ENCODE data around the gene BRAF.
"Not testable (repeated sequence)": the region's sequence is repeated elsewhere in the genome, so short reads cannot be mapped to it uniquely, and the experiment has no call there.

BRAF gene

DNA sequence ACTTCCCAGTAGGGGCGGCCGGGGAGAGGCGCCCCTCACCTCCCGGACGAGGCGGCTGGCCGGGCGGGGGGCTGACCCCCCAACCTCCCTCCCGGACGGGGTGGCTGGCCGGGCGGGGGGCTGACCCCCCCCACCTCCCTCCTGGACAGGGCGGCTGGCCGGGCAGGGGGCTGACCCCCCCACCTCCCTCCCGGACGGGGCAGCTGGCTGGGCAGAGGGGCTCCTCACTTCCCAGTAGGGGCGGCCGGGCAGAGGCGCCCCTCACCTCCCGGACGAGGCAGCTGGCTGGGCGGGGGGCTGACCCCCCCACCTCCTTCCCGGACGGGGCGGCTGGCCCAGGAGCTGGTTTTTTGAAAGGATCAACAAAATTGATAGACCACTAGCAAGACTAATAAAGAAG lies 161.6 kb downstream of the BRAF start:
- not testable (repeated sequence) for DNase-seq

- DNase-seq = not testable (repeated sequence)
Measured at GRCh38 chr7:140761375-140761774, 163.4 kb downstream of the BRAF start.

DNA sequence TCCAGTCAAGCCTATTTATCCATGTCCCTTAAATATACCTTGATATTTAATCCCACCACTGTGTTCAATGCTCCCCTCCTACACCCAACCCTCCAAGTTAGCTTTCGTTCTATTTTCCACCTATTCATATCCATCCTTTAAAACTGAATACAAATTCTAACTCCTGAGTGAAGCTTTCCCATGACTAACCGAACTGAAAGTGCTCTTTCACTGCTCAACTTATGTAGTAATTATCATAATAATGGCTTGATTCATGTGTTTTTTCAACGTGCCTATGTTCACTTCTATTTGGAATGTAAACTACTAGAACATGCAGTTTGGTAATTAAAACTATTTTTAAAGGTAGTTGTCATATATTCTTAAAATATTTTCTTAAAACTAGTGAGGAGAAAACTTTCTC lies 170.2 kb downstream of the BRAF start:
- DNase-seq = no peak

DNA sequence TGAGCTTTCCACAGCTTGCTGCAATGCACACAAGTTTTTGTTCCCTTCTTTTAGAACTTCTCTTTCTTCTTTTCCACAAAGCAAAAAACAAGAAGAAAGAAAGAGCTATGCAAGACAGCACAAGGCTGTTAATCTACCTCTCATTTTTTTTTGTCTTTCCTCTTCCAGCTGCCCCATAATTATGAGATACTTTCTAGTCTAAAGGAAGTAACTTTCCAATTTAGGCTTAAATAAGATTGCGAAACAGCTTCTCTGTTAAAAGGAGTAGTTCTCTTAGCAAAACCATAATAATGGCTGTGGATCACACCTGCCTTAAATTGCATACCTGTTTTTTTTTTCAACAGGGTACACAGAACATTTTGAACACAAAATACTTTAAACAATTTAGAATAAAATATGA lies 172.2 kb downstream of the BRAF start:
- no peak for DNase-seq

GRCh38 chr7:140746751-140747150 lies 178.0 kb downstream of the BRAF start:
- DNase-seq = no peak

- DNase-seq = no peak
Measured at GRCh38 chr7:140745266-140746058, 179.3 kb downstream of the BRAF start.

DNA sequence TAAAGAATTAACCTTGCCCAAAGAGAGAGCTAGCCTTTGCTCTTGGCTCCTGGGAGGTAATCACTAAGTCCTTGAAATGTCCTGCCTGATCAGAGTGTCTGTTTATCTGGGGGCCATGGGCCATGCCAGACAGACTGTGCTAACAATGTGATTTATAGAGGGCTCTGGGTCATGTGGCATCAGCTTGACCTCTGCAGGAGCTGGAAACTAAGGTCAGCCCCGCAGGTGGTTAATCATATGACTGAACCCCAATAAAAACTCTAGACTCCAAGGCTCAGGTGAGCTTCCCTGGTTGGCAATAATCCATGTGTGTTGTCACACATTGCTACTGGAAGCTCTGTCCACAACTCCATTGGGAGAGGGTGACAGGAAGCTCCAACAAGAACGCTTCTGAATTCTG lies 180.7 kb downstream of the BRAF start:
- DNase-seq = no peak

DNA sequence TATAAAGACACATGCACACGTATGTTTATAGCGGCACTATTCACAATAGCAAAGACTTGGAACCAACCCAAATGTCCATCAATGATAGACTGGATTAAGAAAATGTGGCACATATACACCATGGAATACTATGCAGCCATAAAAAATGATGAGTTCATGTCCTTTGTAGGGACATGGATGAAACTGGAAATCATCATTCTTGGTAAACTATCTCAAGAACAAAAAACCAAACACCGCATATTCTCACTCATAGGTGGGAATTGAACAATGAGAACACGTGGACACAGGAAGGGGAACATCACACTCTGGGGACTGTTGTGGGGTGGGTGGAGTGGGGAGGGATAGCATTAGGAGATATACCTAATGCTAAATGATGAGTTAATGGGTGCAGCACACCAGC lies 181.5 kb downstream of the BRAF start:
- not testable (repeated sequence) for DNase-seq

DNA sequence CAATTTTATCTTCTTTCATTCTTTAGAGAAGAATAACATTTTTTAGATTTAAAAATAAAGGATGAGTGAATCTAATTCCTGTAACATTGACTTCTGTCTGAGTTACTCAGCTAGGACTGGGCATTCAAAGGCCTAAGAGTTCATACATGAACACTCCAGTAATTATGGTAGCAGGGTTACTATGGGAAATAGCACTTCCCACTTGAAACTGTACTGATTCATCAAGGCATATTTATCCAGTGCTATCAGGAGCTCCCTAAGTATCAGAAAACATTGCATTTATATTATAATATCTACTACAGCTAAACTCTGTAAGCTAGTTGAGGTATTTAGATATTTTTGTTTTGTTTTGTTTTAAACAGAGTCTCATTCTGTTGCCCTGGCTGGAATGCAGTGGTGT lies 186.4 kb downstream of the BRAF start:
- no peak for DNase-seq

DNA sequence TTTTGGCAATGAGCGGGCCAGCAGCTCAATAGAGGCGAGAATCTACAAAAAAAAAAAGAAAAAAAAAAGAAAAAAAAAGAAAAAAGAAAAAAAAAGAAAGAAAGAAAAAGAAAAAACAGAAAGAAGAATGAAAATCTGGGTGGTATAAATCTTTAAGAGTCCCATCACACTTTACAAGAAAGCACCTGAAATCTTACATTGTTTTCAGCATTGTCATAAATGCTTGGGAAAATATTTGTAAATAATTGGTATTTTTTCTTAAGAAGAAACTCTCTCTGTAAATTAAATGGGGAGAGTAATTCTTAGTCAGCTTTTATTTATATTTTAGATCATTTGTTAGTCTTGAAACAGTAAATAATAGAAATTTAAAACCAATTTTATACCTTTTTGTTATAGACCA lies 190.0 kb downstream of the BRAF start:
- DNase-seq = no peak

- DNase-seq = no peak
Measured at GRCh38 chr7:140734096-140734495, 190.6 kb downstream of the BRAF start.

DNA sequence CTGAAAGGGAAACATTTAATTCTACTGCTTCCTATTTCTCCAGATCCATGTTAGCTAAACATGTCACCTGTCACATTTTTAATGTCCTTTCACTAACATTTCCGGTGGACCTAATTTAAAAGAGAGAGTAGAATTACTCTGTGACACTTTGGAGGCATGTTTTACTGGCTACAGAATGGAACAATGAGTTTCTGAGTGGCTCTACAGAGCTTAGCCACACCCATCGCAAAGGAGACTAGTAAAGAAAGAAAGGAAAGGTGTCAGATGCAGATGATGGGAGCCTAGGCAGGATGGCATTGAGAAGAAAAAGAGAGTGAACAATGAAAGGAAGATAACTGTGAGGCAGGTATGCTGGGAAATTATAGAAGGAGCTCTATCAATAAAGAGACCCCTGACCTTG lies 192.3 kb downstream of the BRAF start:
- DNase-seq = no peak

DNA sequence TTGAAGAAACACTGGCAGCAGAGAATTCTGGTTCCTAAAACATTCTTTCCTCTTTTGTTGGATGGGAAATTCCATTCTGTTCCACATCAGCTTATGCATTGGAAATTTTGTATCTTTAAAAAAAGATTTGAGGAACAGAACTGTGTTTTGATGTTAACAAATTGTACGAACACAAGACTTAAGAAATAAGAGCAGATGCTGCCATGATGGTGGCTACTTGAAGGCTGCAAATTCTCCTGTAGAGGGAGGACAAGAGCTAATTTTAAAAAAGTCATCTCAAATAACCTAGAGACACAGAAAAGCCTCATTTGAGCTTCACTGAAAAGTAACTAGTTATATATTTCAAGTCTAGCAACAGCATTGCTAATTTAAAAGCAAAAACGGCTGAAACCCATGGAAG lies 198.4 kb downstream of the BRAF start:
- DNase-seq = no peak

DNA sequence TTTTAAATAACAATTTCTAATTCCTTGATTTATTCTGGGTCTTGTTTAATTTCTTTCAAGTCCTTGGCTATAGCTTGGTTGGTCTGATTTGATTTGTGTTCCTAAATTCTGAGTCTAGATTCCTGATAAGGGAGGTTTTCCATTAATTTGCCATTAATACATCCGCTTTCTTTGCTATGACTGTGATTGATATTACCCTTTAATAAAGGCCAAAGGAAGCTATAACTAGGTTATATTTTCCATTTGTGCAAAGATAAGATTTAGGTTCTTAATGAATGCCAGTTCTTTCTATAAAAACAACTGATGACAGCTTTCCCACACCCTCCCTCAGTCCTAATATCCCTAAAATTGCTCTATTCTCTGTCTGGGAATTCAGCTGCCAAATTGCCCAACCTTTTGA lies 200.0 kb downstream of the BRAF start:
- no peak for DNase-seq

- DNase-seq = no peak
Measured at GRCh38 chr7:140723574-140723973, 201.2 kb downstream of the BRAF start.

GRCh38 chr7:140723006-140723405 lies 201.7 kb downstream of the BRAF start:
- peak; percentile 44 for DNase-seq

DNA sequence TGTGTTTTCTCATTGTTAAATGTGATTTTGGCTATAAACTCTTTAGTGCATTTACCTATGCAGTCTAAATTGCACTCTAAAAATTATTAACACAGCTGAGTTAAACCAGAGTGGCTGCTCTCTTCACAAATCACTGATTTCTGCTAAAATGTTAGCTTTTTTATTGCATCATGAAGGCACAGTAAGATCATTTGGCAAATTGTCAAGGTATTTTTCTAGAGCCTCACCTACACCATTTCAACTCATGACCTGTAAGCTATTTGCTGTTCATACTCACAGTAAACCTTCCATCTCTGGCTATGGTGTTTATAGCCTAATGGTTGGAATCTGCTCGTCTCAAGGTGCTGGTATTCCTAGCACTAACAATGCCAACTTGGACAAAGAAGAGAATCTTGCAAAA lies 202.5 kb downstream of the BRAF start:
- no peak for DNase-seq

DNA sequence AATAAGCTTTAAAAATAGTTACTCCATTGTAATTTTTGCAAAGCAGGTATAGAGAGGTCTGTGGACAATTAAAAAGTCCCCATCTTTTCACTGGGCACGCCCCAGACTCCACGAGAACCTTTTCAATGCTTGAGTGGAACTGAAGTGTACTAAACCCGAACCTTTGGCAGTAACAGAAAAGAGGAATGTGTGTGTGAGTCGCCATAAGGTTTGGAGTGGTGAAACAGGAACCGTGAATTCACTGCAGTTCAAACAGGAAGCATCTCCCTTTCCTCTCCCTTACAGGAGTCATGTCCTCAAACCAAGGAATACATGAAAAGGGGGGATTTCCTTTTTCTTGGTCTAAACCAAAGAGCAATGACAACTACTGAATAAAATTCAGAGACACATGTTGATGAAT lies 205.0 kb downstream of the BRAF start:
- DNase-seq = no peak

- DNase-seq = peak; percentile 8
Measured at GRCh38 chr7:140714331-140715040, 210.2 kb downstream of the BRAF start.

DNA sequence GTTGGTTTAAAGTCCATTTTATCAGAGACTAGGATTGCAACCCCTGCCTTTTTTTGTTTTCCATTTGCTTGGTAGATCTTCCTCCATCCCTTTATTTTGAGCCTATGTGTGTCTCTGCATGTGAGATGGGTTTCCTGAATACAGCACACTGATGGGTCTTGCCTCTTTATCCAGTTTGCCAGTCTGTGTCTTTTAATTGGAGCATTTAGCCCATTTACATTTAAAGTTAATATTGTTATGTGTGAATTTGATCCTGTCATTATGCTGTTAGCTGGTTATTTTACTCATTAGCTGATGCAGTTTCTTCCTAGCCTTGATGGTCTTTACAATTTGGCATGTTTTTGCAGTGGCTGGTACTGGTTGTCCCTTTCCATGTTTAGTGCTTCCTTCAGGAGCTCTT lies 212.3 kb downstream of the BRAF start:
- not testable (repeated sequence) for DNase-seq

- not testable (repeated sequence) for DNase-seq
Measured at GRCh38 chr7:140708764-140709163, 216.0 kb downstream of the BRAF start.

GRCh38 chr7:140707132-140707531 lies 217.6 kb downstream of the BRAF start:
- DNase-seq = no peak

- no peak for DNase-seq
Measured at GRCh38 chr7:140704205-140704604, 220.5 kb downstream of the BRAF start.

GRCh38 chr7:140702774-140703173 lies 222.0 kb downstream of the BRAF start:
- DNase-seq = no peak

GRCh38 chr7:140698477-140698876 lies 226.3 kb downstream of the BRAF start:
- DNase-seq = no peak

Data from CD4-positive, alpha-beta T cell treated with Interleukin-4 for 4 hours (primary cell).